OCI-LY7 (cell line): ENCODE data around the gene KCNMA1. TPM values are rescaled to one million over a fixed set of nuclear protein-coding genes. Genes with fewer than 3 reads are reported as not detected.

Source experiments
- BruUV-seq: library from RNA; stranded (reverse); fragments of 400-500 nt; replicated peaks from 2 replicates; lab custom pipeline; 2021; lab: Mats Ljungman, UMichigan
- CTCF ChIA-PET: fragments of 300-600 bp; sonication (Branson Sonifier 250); formaldehyde crosslinking; loops from one replicate; lab custom pipeline; 2022; ENCODE audit warnings: antibody characterized with exemption; ENCODE audit not compliant: unreplicated experiment; lab: Charles Lee
- POLR2A ChIA-PET: fragments of 300-600 bp; sonication (Branson Sonifier 250); formaldehyde crosslinking; loops from one replicate; lab custom pipeline; 2022; ENCODE audit warnings: antibody characterized with exemption; lab: Charles Lee
- DNase-seq: peaks from one replicate; pipeline ENCODE4 v3.0.0-alpha.2; 2015; ENCODE audit warnings: low spot score
- H2AFZ ChIP-seq: fragments of 200-600 bp; sonication (generic), shearing (Covaris generic); 2 replicates; pipeline ENCODE4 v1.6.1; 2014; ENCODE audit warnings: mild to moderate bottlenecking, antibody characterized with exemption, low read length, moderate library complexity
- H3K27ac ChIP-seq: fragments of 200-600 bp; sonication (generic); 2 replicates; pipeline ENCODE4 v1.5.1; 2014; ENCODE audit warnings: mixed run types, low read depth, mild to moderate bottlenecking, moderate library complexity, low read length, inconsistent platforms; ENCODE audit not compliant: poor library complexity, severe bottlenecking
- H3K36me3 ChIP-seq: fragments of 200-600 bp; sonication (generic); 2 replicates; pipeline ENCODE4 v1.6.1; 2014; ENCODE audit warnings: mild to moderate bottlenecking, antibody characterized with exemption, low read length, moderate library complexity, mixed read lengths; ENCODE audit not compliant: insufficient read depth
- H3K4me1 ChIP-seq: fragments of 200-600 bp; sonication (generic); 2 replicates; pipeline ENCODE4 v1.5.1; 2014; ENCODE audit warnings: mild to moderate bottlenecking, low read length; ENCODE audit not compliant: insufficient read depth, poor library complexity, severe bottlenecking
- H3K4me2 ChIP-seq: fragments of 200-600 bp; sonication (generic); 2 replicates; pipeline ENCODE4 v1.6.1; 2014; ENCODE audit warnings: mild to moderate bottlenecking, low read length
- H3K4me3 ChIP-seq: fragments of 200-600 bp; sonication (generic); 2 replicates; pipeline ENCODE4 v1.5.1; 2014; ENCODE audit warnings: mild to moderate bottlenecking, low read depth, low read length; ENCODE audit not compliant: poor library complexity, severe bottlenecking
- H3K79me2 ChIP-seq: fragments of 200-600 bp; sonication (generic); 2 replicates; pipeline ENCODE4 v1.6.1; 2016; ENCODE audit warnings: low read depth, mild to moderate bottlenecking, low read length, moderate library complexity, mixed read lengths; ENCODE audit not compliant: insufficient read depth
- H3K9me2 ChIP-seq: fragments of 200-600 bp; sonication (generic); 2 replicates; pipeline ENCODE4 v1.6.1; 2016; ENCODE audit warnings: mild to moderate bottlenecking, low read length, mixed read lengths; ENCODE audit not compliant: insufficient read depth
- H3K9me3 ChIP-seq: fragments of 200-600 bp; sonication (generic); 2 replicates; pipeline ENCODE4 v1.6.1; 2014; ENCODE audit warnings: mild to moderate bottlenecking, mixed run types, low read length, mixed read lengths
- H4K20me1 ChIP-seq: fragments of 200-600 bp; sonication (generic); 2 replicates; pipeline ENCODE4 v1.6.1; 2014; ENCODE audit warnings: mild to moderate bottlenecking, antibody characterized with exemption, low read length, moderate library complexity, mixed read lengths; ENCODE audit not compliant: insufficient read depth
- EZH2phosphoT487 ChIP-seq: fragments of 200-600 bp; sonication (generic); IDR thresholded peaks from 2 replicates; pipeline ENCODE4 v1.6.1; 2018; ENCODE audit warnings: low read depth, borderline replicate concordance, mild to moderate bottlenecking, mixed run types, antibody characterized with exemption, low read length, moderate library complexity, mixed read lengths
- intact Hi-C: fragments of 100-400 bp; cut with micrococcal nuclease; formaldehyde crosslinking; loops from one replicate; pipeline ENCODE4 v1.10.0; 2022; ENCODE audit not compliant: unreplicated experiment
- total RNA-seq, 2 experiments: library from RNA; depleted of rRNA in 1 of 2; stranded (reverse); fragments of >200 nt in 1 of 2; shearing (Covaris generic) in 1 of 2; gene quantifications; 2 replicates each; pipeline ENCODE4 v1.2.3, GENCODE V29; 2014 to 2022
- TF ChIP-seq, protein P1 (sequence below): fragments of 200-600 bp; sonication (generic); conservative IDR thresholded peaks from 2 replicates; pipeline ENCODE4 v1.5.1; 2014; ENCODE audit warnings: mild to moderate bottlenecking, antibody characterized with exemption, low read length, moderate library complexity, mixed read lengths

The KCNMA1 gene
- total RNA-seq, 2 experiments from 2014 or later = not detected

DNA sequence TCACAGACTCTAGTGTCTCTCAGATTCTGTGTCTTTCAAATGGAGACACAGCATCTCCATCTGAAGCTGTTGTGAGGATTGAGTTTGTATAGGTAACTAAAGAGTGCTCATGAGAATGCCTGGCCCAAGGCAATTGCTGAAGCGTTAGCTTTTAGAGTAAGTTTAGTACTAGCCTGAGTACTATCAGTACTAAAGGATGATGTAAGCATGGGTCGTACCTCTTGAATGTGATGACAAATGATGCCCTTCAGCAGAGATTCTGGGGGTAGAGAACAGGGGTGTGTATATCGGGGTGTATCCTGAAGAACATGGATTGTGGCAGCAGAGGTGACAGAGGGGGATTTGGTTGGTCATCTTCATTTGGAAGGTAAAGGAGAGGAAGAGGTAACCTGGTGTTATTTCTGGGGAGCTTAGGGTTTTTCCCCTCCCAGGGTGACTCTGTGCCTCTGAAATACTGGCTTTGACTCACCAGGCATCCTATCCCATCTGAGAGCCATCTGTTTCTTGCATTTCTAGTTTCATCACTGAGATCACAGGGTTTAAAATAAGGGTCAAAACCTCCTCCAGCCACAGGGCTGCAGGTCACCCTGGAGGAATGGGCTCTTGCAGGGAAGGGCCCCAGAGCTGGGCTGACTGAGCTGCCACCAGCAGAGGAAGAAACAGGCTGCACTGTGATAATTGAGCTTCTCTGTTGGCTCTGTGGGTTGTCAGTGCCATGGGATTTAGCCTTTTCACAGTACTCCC, 756.0 kb downstream of the KCNMA1 start:
- POLR2A ChIA-PET = interaction anchor here (0.6 kb wide), 1 partner anchor 55 kb away, joined by 4 read pairs; no protein-coding TSS in a partner anchor
- Histone ChIP-seq H3K27ac (no peak overlapping the region), H3K79me2 (no peaks in the 10 kb centered on the region), H3K9me2 (no peaks in the 10 kb centered on the region), H3K4me1 (no peaks in the 10 kb centered on the region), H3K4me3 (no peak overlapping the region), H3K36me3 (no peaks in the 10 kb centered on the region), H3K9me3 (no peaks in the 10 kb centered on the region), H2AFZ (no peak overlapping the region), H4K20me1 (no peaks in the 10 kb centered on the region), H3K4me2 (no peak overlapping the region)
- intact Hi-C loops = no loop called here
- CTCF ChIA-PET = no interaction called here
- no TSS peak for BruUV-seq
- DNase-seq = no peak
- TF ChIP-seq, protein P1, sequence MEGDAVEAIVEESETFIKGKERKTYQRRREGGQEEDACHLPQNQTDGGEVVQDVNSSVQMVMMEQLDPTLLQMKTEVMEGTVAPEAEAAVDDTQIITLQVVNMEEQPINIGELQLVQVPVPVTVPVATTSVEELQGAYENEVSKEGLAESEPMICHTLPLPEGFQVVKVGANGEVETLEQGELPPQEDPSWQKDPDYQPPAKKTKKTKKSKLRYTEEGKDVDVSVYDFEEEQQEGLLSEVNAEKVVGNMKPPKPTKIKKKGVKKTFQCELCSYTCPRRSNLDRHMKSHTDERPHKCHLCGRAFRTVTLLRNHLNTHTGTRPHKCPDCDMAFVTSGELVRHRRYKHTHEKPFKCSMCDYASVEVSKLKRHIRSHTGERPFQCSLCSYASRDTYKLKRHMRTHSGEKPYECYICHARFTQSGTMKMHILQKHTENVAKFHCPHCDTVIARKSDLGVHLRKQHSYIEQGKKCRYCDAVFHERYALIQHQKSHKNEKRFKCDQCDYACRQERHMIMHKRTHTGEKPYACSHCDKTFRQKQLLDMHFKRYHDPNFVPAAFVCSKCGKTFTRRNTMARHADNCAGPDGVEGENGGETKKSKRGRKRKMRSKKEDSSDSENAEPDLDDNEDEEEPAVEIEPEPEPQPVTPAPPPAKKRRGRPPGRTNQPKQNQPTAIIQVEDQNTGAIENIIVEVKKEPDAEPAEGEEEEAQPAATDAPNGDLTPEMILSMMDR = no peak

DNA sequence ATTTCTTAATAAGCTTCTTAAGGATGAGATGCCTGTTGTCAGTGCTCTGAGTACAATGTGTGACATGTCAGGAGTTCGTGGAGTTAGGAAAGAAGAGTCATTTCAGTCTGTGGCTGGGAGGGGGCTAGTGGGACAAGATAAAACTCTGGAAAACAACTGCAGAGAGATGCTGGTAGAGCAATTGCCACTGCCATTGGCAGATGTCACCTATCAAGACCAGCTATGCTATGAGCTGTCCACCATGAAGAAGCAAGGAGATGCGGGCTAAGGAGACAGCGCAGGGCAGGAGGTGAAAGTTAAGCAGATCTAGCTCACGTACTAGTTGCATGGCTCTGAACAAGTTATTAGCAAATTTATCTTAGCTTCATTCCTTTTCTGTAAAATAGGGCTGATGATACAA, 756.7 kb downstream of the KCNMA1 start:
- no TSS peak for BruUV-seq
- no peaks in the 10 kb centered on the region for H3K4me1 ChIP-seq
- CTCF ChIA-PET = no interaction called here

More for the DNA sequence above, 756.7 kb downstream of the KCNMA1 start:
- POLR2A ChIA-PET = interaction anchor here (0.6 kb wide), 1 partner anchor 56 kb away, joined by 4 read pairs; no protein-coding TSS in a partner anchor
- Histone ChIP-seq H3K79me2 (no peaks in the 10 kb centered on the region), H3K9me2 (no peaks in the 10 kb centered on the region), H3K27ac (no peak overlapping the region), H3K4me2 (no peak overlapping the region), H3K9me3 (no peaks in the 10 kb centered on the region), H2AFZ (no peak overlapping the region), H3K36me3 (no peaks in the 10 kb centered on the region), H4K20me1 (no peaks in the 10 kb centered on the region), H3K4me3 (no peak overlapping the region)
- intact Hi-C loops = no loop called here
- DNase-seq = no peak
- TF ChIP-seq EZH2phosphoT487 = no peak
- TF ChIP-seq, protein P1 = no peak
